ENCODE measurements around the gene TPBG.

GRCh38 chr6:82322386-82322785 is 41.2 kb upstream of the TPBG start:
- TF ChIP-seq CTCF (conservative IDR thresholded peaks at IDR 0.05; ENCODE audit: low read depth, low read length) = no peak
- TF ChIP-seq EZH2 (IDR thresholded peaks at IDR 0.05; ENCODE audit: borderline replicate concordance, low read depth, low read length, poor library complexity, severe bottlenecking) = no peak
